Suprapubic skin (tissue), 4 donors: ENCODE results near the gene APOE. TPM values are rescaled to one million over a fixed set of nuclear protein-coding genes. Genes with fewer than 3 reads are reported as not detected.

ENCODE experiments used
- DNase-seq, 2 donors: peaks; one replicate each; pipeline ENCODE4 v3.0.0-alpha.2; 2019; ENCODE audit warnings: low spot score in 2 of 2
- H3K27ac ChIP-seq: fragments of 200-600 bp; sonication (generic); one replicate; pipeline ENCODE4 v1.5.1; 2019
- H3K27me3 ChIP-seq: fragments of 200-600 bp; sonication (generic); one replicate; pipeline ENCODE4 v1.5.1; 2019
- H3K36me3 ChIP-seq: fragments of 200-600 bp; sonication (generic); one replicate; pipeline ENCODE4 v1.5.1; 2019
- H3K4me1 ChIP-seq: fragments of 200-600 bp; sonication (generic); one replicate; pipeline ENCODE4 v1.5.1; 2019
- H3K4me3 ChIP-seq: fragments of 200-600 bp; sonication (generic); one replicate; pipeline ENCODE4 v1.5.1; 2019; ENCODE audit warnings: mild to moderate bottlenecking
- H3K9me3 ChIP-seq: fragments of 200-600 bp; sonication (generic); one replicate; pipeline ENCODE4 v1.5.1; 2019
- CTCF ChIP-seq, 2 donors: fragments of 200-600 bp in 1 of 2; fragments of 450-650 bp in 1 of 2; sonication (generic) in 1 of 2; IDR thresholded peaks; one replicate each; pipeline ENCODE4 v1.5.1; 2016 to 2019; ENCODE audit warnings: antibody characterized with exemption in 2 of 2, mild to moderate bottlenecking in 1 of 2, moderate library complexity in 1 of 2
- EP300 ChIP-seq: sonication (generic); formaldehyde crosslinking; IDR thresholded peaks from one replicate; pipeline ENCODE4 v1.6.1; 2017; ENCODE audit warnings: antibody characterized with exemption
- POLR2A ChIP-seq, 2 donors: fragments of 450-650 bp; IDR thresholded peaks; one replicate each; pipeline ENCODE4 v1.6.1; 2017; ENCODE audit warnings: antibody characterized with exemption in 2 of 2, mild to moderate bottlenecking in 2 of 2, moderate library complexity in 2 of 2
- POLR2AphosphoS5 ChIP-seq, 3 donors: sonication (generic); formaldehyde crosslinking; IDR thresholded peaks; one replicate each; pipeline ENCODE4 v1.6.1; 2017; ENCODE audit warnings: antibody characterized with exemption in 3 of 3
- WGBS: methylation state at CpG from one replicate; pipeline ENCODE4 v1.1.5; 2018; 5-methylcytosine and 5-hydroxymethylcytosine counted together
- total RNA-seq, 4 donors: library from RNA; depleted of rRNA; stranded (reverse); fragments of >200 nt; gene quantifications; one replicate each; pipeline ENCODE4 v1.1.0, GENCODE V29; 2016

Gene APOE
- total RNA-seq, 4 donors from 2014 or later, result 418 to 859 (median 594) TPM

GRCh38 chr19:44951179-44952159 is 45.9 kb downstream of the APOE start:
- TF ChIP-seq POLR2AphosphoS5 (IDR thresholded peaks at IDR 0.05) (no peak), CTCF (IDR thresholded peaks at IDR 0.05) (peak; percentile 69 to 82)
- H3K4me3 ChIP-seq, result no peak overlapping the region
- peak in 1 of 2 donors; percentile 73 for DNase-seq
- peaks cover 30% of the 10 kb centered on the region for H3K4me1 ChIP-seq
- WGBS, result 47% methylated on average over 13 of the region's 13 CpGs
- H3K27ac ChIP-seq, result peak overlapping the region; percentile 38
- H3K27me3 ChIP-seq, result no peaks in the 10 kb centered on the region
- peaks cover 13% of the 10 kb centered on the region for H3K36me3 ChIP-seq
- H3K9me3 ChIP-seq, result no peaks in the 10 kb centered on the region

- H3K27ac ChIP-seq, result peak overlapping the region; percentile 89
- H3K4me1 ChIP-seq, result peaks cover 54% of the 10 kb centered on the region
- H3K4me3 ChIP-seq, result peak overlapping the region; percentile 93
- no peak for DNase-seq
- 33% methylated on average over 13 of the region's 13 CpGs for WGBS
- H3K36me3 ChIP-seq, result peaks cover 13% of the 10 kb centered on the region
- TF ChIP-seq EP300 (no peak), POLR2A (IDR thresholded peaks at IDR 0.05) (no peak), CTCF (IDR thresholded peaks at IDR 0.05) (no peak), POLR2AphosphoS5 (IDR thresholded peaks at IDR 0.05) (no peak)
- H3K9me3 ChIP-seq, result no peaks in the 10 kb centered on the region
- no peaks in the 10 kb centered on the region for H3K27me3 ChIP-seq
Observed at GRCh38 chr19:44954278-44954648, 48.7 kb downstream of the APOE start.

DNA sequence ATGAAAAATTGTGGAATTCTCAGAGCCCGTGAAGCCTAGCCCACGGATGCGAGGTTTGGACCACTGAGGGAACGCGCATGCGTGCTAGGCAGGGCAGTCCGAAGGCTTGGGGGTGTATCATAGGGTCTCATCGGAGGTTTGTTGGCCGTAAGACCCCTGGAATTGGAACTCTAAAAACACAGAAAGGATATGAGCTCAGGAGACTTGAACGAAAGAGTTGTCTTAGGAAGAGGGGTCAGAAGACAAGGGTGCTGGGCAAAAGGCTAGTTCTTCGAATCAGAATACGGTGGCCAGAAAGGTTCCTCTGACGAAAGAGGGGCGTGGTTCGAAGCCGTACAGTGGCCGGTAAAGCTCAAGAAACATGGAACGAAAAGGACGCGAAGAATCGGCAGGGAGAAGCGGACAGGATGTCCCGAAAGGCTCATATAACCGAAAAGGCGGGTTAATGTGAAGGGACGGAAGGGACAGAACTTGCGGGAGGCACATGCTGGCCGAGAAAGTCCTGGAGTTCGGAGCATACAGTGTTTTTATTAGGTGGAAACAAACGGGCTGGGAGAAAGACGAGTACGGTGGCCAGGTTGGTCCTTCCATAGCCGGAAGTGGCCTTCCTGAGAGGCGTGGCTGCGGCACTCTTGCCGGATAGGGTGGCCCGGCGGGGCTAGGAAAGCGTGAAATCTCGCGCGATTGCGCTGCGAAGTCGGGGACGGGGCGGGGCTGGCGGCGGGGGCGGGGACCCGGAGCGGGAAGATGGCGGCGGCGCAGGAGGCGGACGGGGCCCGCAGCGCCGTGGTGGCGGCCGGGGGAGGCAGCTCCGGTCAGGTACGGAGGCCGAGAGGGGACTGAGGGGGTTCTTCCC is 49.3 kb downstream of the APOE start, which contains the start of gene CLPTM1:
Gene CLPTM1, plus strand, starts transcription at position 732 of the 856 bp plus-strand sequence. Its CDS starts 16 bp downstream, at position 748.
- Histone ChIP-seq H3K4me3 (peak within 1 kb of the TSS; percentile 93), H3K27me3 (no peaks in the 10 kb centered on the region), H3K9me3 (no peaks in the 10 kb centered on the region), H3K4me1 (peaks cover 54% of the 10 kb centered on the region), H3K27ac (peak within 1 kb of the TSS; percentile 89), H3K36me3 (peaks cover 10% of the 10 kb centered on the region)
- peak; percentile 12 to 36 for TF ChIP-seq POLR2A (IDR thresholded peaks at IDR 0.05)
- no peak for TF ChIP-seq CTCF (IDR thresholded peaks at IDR 0.05)
- TF ChIP-seq EP300, result peak; percentile 19
- peak in 2 of 3 donors; percentile 91 to 95 for TF ChIP-seq POLR2AphosphoS5 (IDR thresholded peaks at IDR 0.05)
- DNase-seq, result peak; percentile 98
- WGBS, result 1% methylated on average over 51 of the region's 65 CpGs

- Histone ChIP-seq H3K27ac (peak overlapping the region; percentile 89), H3K36me3 (peaks cover 9% of the 10 kb centered on the region), H3K9me3 (no peaks in the 10 kb centered on the region), H3K4me3 (peak overlapping the region; percentile 93), H3K4me1 (peaks cover 54% of the 10 kb centered on the region), H3K27me3 (no peaks in the 10 kb centered on the region)
- DNase-seq, result peak in 1 of 2 donors; percentile 80
- 13% methylated on average over 8 of the region's 40 CpGs for WGBS
- TF ChIP-seq EP300 (no peak), POLR2A (IDR thresholded peaks at IDR 0.05) (no peak), CTCF (IDR thresholded peaks at IDR 0.05) (no peak), POLR2AphosphoS5 (IDR thresholded peaks at IDR 0.05) (no peak)
Observed at GRCh38 chr19:44955505-44956439, 50.2 kb downstream of the APOE start.
